ENCODE results near the gene MICB. TPM values are rescaled to one million over a fixed set of nuclear protein-coding genes. Genes with fewer than 3 reads are reported as not detected.

Gene MICB
- total and polyA plus RNA-seq, 2 of the 8 experiments (the other 6 are each of a cell fraction or from before 2014, with no cell fraction given), result 16.2 to 25.3 TPM

DNA sequence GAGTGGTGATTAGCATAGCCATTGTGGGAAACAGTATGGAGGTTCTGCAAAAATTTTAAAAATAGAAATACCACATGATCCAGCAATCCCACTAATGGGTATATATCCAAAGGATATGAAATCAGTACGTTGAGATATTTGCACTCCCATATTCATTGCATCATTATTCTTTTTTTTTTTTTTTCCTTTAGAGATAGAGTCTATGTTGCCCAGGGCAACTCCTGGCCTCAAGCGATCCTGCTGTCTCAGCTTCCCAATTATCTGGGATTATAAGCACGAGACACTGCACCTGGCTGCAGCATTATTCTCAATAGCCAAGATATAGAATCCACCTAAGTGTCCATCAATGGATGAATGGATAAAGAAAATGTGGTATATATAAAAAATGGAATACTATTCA is 23.9 kb downstream of the MICB start:
- Histone ChIP-seq H3K79me2 (ENCODE audit: control insufficient read depth in 1 of 2, insufficient read depth in 2 of 2, low read length in 2 of 2) (no peaks in the 10 kb centered on the region), H4K20me1 (replicated peaks in 1 of 2; ENCODE audit: control insufficient read depth in 1 of 2, insufficient read depth in 2 of 2, low read length in 2 of 2) (no peaks in the 10 kb centered on the region), H3K4me2 (ENCODE audit: insufficient read depth in 1 of 2, low read depth in 2 of 2, low read length in 2 of 2) (no peak overlapping the region), H3K18ac (ENCODE audit: extremely low read depth, low read length) (no peak overlapping the region), H3K4me3 (ENCODE audit: extremely low read depth in 1 of 4, insufficient read depth in 2 of 4, low read depth in 3 of 4, low read length in 4 of 4) (no peak overlapping the region), H2BK5ac (ENCODE audit: low read depth, low read length) (no peak overlapping the region), H3K4ac (replicated peaks; ENCODE audit: insufficient read length, low read depth, low read length) (no peak overlapping the region), H2BK20ac (ENCODE audit: low read length) (no peak overlapping the region), H3K27ac (ENCODE audit: low read depth, low read length) (no peak overlapping the region), H2AFZ (ENCODE audit: low read length) (no peak overlapping the region), H3K4me1 (replicated peaks in 1 of 4; ENCODE audit: control insufficient read depth in 3 of 4, insufficient read depth in 4 of 4, low read length in 3 of 4) (no peaks in the 10 kb centered on the region), H2BK120ac (replicated peaks; ENCODE audit: low read depth, low read length) (no peak overlapping the region), H3K9me3 (ENCODE audit: insufficient read depth in 2 of 2, low read depth in 1 of 2, low read length in 1 of 2) (no peaks in the 10 kb centered on the region), H3K56ac (replicated peaks; ENCODE audit: insufficient read length, low read depth, low read length) (no peak overlapping the region), H3K36me3 (ENCODE audit: control insufficient read depth in 2 of 4, insufficient read depth in 4 of 4, low read length in 3 of 4) (no peaks in the 10 kb centered on the region), H2BK15ac (ENCODE audit: low read length) (no peak overlapping the region), H3K23ac (ENCODE audit: insufficient read length) (no peak overlapping the region), H3K9ac (replicated peaks in 1 of 4; ENCODE audit: extremely low read depth in 1 of 4, low read depth in 3 of 4, low read length in 3 of 4) (no peak overlapping the region), H3K27me3 (replicated peaks in 1 of 4; ENCODE audit: control insufficient read depth in 3 of 4, extremely low read depth in 1 of 4, insufficient read depth in 3 of 4, low read length in 3 of 4) (no peaks in the 10 kb centered on the region), H4K91ac (replicated peaks; ENCODE audit: insufficient read length, low read length) (no peak overlapping the region), H2BK12ac (ENCODE audit: low read depth, low read length) (no peak overlapping the region), H4K5ac (ENCODE audit: insufficient read length, low read depth, low read length) (no peak overlapping the region), H4K8ac (ENCODE audit: extremely low read depth, insufficient read depth, low read length) (no peak overlapping the region), H2AK5ac (ENCODE audit: low read depth, low read length) (no peak overlapping the region), H3K79me1 (ENCODE audit: low read depth, low read length) (no peaks in the 10 kb centered on the region), H3K14ac (ENCODE audit: insufficient read length) (no peak overlapping the region), H3K23me2 (ENCODE audit: low read depth, low read length) (no peaks in the 10 kb centered on the region)
- FAIRE-seq (no peak), DNase-seq (ENCODE audit: low read depth in 1 of 2, low spot score in 2 of 2) (no peak)
- TF ChIP-seq, protein P1, sequence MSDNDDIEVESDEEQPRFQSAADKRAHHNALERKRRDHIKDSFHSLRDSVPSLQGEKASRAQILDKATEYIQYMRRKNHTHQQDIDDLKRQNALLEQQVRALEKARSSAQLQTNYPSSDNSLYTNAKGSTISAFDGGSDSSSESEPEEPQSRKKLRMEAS (IDR thresholded peaks at IDR 0.05), result no peak
- TF ChIP-seq NANOG (IDR thresholded peaks at IDR 0.05; ENCODE audit: insufficient read depth, low read depth, low read length, poor library complexity, severe bottlenecking), result no peak
- ChIA-PET CTCF (ENCODE audit: partially characterized antibody) (interaction anchor here (0.6 kb wide), 1 partner anchor 9 kb away, joined by 3 read pairs; no protein-coding TSS in a partner anchor), POLR2A (ENCODE audit: partially characterized antibody) (interaction anchor here (0.9 to 18.4 kb wide), 3 partner anchors 10 to 101 kb away, joined by 3 to 428 read pairs (median 16); partner anchors contain the start of genes ATP6V1G2, DDX39B and NFKBIL1)
- 83% methylated on average over 3 of the region's 3 CpGs; no CpG with 5 or more reads in 1 of the 2 experiments for WGBS, 2 experiments (ENCODE audit: extremely low coverage in 1 of 2, insufficient coverage in 1 of 2, insufficient read length in 1 of 2, insufficient replicate concordance in 2 of 2, low coverage in 1 of 2, low lambda C conversion rate in 2 of 2, missing lambda C conversion rate in 1 of 2)
